Stimulated activated CD4-positive, alpha-beta T cell treated with anti-CD3 and anti-CD28 coated beads, Interleukin-2, amount 100 ng/mL, for 48 hours (primary cell): ENCODE data around the gene MED28.
A peak's percentile ranks its signal among the peaks of the same experiment; 100 is the strongest.
"Not testable (repeated sequence)": the region's sequence is repeated elsewhere in the genome, so short reads cannot be mapped to it uniquely, and the experiment has no call there.

Source experiments
- DNase-seq, 2 donors: peaks; one replicate each; pipeline ENCODE4 v3.0.0-alpha.2; 2020

MED28 gene, protein sequence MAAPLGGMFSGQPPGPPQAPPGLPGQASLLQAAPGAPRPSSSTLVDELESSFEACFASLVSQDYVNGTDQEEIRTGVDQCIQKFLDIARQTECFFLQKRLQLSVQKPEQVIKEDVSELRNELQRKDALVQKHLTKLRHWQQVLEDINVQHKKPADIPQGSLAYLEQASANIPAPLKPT

DNA sequence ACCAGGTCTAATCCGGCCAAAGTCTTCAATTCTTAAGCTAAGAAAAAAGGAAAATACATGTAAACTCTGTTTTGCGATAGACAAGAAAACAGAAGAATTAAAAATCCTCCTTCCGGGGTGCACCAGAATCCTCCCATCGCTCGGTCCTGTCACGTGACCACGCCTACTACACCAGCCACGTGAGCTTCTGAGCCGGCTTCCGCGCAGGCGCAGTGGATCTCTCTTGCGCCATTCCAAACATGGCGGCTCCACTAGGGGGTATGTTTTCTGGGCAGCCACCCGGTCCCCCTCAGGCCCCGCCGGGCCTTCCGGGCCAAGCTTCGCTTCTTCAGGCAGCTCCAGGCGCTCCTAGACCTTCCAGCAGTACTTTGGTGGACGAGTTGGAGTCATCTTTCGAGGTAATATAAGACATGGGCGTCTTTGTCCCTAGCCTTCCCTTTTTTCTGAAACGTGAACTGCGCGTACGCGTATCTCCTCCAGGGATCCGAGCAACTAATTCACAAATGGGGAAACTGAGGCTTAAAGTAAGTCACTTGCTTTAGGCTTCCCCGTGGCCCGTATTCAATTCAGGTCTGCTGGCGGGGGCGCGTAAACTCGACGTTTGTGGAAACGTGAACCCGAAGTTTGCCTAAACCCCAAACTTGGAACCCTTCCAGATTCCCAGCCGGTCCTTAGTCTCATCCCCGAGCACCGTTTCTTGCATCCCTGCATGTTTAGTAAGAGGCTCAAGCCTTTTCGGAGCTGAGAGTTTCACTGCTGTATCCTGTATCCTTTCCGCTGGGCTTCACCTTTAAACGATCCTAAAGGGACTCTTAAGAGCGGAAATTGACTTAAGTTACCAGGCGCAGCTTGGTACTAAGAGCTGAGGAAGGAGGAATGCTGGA, at the start of gene MED28:
MED28 (plus strand) TSS at position 226 of the 884 bp plus-strand sequence; CDS start at position 240, 14 bp downstream.
- peak; percentile 92 to 96 for DNase-seq

GRCh38 chr4:17565846-17566245, 48.6 kb upstream of the MED28 start:
- no peak for DNase-seq

- no peak for DNase-seq
Measured at GRCh38 chr4:17567271-17567670, 47.2 kb upstream of the MED28 start.

DNA sequence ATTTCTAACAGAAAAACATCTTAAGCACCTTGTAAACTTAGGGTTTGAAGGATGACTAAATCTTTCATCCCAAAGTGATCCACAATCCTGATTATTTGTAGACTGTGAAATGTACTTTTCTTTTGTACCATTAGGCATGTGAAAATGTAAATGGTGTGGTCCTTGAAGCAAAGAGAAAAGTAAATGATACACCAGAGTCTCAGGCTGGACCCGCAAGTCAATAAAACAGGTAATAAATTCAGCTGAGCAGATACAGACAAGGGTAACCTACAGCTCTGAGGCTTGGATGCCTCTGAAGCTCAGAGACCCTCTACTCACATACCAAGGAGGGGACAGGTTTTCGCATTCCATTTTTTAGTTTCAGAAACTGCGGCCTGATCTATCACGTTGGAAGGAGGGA, 40.2 kb upstream of the MED28 start:
- DNase-seq: no peak

GRCh38 chr4:17575177-17575576, 39.3 kb upstream of the MED28 start:
- DNase-seq: not testable (repeated sequence)

- DNase-seq: peak; percentile 99 to 100
Measured at GRCh38 chr4:17576932-17577664, 37.3 kb upstream of the MED28 start, which contains the start of gene LAP3. Gene LAP3, plus strand, starts transcription at chr4:17577198. Its CDS starts 268 bp downstream, at chr4:17577466.

DNA sequence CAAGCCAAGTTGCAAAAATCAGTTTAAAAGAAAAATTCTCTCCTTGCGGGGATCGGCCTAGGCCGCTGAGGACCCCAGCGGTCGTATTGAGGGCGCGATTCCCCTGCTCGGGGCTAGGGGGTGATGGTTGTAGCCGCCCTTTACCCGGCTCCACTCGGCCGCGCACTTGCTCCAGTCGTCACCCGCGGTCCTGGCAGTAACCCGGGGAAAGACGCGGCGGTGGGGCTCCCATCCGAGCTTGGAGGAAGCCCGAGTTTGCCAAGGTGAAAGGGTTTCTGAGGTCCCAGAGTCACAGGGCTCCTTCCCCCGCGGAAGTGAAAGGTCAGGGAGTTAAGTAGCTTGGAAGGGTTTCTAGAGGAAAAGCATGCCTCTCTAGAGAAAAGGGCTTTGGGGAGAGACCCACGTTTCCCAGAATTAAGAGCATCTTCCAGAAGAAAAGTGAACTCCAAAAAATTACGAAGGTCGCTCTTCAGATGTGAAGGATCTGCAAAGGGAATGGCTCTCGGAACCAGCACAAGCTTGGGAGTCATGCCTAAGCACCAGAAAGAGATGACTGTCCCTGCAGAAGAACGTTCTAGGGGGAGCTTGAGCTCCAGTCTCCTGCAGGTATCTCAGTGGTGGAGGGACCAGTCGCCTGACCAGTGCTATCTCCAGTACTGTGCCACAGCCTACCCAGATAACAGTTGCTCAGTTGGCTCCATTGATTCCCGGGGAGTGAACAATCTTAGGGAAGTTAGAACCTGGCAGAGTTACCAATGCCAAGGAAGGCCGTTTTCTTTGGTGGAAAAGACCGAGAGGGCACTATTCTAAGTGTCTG, 36.6 kb upstream of the MED28 start:
- DNase-seq: peak; percentile 20 to 31

DNA sequence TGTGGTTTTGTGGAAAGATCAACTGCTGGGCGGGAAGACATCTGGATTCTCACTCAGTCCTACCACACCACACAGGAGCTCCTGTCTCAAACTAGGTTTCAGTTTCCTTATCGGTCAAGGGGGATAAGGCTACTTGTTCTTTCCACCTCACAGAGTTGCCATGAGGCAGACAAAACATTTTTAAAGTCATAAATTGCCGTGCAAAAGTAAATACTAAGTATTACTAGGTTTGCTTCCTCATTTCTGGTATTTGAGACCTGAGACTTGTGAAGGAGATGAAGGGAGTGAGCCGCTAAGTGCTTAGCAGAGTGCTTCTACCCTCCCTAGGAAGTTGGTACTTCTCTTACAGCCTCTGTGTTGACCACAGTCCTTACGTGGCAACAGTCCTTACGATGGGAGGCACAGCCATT, 36.0 kb upstream of the MED28 start:
- DNase-seq: no peak

- no peak for DNase-seq
Measured at GRCh38 chr4:17580969-17581368, 33.5 kb upstream of the MED28 start.

GRCh38 chr4:17583276-17583675, 31.2 kb upstream of the MED28 start:
- no peak for DNase-seq

- DNase-seq: no peak
Measured at GRCh38 chr4:17583941-17584340, 30.5 kb upstream of the MED28 start.

DNA sequence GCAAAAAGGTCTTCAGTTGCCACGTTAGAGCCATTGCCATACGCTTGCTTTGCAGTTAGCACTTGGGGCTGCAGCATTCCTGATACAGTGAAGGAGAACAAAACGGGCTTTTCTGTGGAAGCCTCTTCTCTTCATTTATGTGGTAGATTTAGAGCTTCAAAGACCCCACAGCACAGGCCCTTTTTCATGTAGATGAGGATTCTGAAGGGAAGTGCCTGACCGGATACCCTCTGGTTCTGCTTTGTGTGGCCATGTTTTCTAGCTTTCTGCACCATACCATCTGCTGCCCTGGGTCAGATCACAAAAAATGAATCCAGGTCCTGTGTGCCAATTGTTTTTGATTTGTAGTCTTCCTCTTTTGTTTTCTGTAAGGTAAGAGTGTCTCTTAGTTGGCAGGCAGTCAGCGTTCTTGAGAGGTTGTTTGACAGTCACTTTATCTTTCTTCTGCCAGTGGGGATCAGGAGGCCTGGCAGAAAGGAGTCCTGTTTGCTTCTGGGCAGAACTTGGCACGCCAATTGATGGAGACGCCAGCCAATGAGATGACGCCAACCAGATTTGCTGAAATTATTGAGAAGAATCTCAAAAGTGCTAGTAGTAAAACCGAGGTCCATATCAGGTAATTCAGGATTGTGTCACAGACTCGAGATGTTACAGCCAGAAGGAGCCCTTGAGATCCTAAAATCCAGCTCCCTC, 29.8 kb upstream of the MED28 start:
- DNase-seq: no peak

DNA sequence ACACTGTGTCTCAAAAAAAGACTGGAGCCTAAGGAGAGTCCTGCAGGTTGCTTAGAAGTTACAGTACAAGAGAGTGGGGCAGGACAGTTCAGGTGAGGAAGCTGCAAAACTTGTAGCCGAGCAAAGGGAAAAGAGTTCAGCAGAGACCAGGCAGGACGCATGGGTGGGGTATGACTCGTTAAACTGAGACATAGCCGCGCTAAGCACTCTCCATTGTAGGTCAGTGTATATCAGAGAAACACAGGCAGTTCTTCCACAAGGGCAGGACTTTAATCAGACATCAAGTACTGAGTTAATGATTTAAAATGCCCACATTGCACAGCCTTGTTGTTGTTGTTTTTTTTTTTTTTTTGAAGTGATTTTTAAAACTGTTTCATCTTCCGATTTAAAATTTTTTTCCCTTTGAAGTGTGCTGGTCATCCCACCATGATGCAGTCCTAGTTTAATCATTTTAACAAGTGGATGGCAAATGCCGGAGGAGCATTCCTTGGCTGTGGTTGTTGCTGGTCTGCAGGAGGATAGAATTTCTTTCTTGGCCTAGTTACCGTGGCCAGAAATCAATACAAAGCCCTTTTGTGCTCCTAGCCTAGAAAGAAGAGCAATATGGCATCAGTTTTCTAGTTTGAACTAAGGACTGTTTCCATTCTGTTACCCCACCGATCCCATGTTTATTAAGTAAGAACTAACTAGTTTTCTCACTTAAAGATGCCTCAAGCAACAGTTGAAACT, 27.2 kb upstream of the MED28 start:
- DNase-seq: no peak

- DNase-seq: no peak
Measured at GRCh38 chr4:17589355-17589754, 25.1 kb upstream of the MED28 start.

GRCh38 chr4:17595471-17596005, 18.9 kb upstream of the MED28 start:
- DNase-seq: no peak

- DNase-seq: no peak
Measured at GRCh38 chr4:17597517-17597916, 16.9 kb upstream of the MED28 start.

DNA sequence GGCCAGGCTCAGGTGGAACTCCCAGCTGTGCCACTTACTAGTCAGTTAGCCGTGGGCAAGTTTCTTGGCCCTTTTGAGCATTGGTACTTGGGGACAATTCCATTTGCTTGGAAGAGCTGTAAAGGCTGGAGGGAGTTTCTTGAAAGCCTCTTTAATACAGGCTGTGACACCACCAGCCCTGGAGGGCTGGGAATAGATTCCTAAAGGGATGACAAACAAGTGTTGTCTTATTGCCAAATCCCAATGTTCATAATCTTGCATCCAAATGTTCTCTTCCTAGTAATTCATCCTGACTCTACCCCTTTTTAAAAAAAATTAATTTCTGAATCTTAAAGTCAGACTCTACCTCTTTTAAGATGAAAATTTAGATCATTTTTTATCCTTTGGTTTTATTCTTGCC, 14.6 kb upstream of the MED28 start:
- DNase-seq: no peak

- DNase-seq: no peak
Measured at GRCh38 chr4:17605236-17605635, 9.2 kb upstream of the MED28 start.

DNA sequence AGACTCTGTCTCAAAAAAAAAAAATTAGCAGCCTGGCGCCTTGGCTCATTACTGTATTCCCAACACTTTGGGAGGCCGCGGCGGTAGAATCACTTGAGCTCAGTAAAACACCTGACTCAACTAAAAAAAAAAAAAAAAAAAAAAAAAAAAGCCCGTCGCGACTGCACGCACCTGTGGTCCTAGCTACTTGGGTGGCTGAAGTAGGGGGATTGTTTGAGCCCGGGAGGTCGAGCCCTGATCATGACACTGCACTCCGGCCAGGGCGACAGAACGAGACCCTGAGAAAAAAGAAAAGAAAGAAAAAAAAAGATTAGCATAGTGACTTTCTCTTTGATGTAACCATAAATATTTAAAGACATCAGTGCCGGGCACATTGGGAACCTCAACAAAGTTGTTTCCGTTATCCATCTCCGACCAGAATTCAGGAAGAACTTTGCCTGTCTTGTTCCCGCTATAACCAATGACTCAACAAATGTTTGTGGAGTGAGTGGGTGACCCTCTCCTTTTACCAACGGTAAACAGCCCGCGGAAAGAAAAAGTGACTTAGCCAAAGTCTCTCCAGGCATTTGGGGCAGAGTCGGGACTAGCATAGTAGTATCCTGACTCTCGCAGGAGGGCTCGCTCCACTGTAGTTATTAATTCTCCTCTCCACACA, 553 bp upstream of the MED28 start:
- DNase-seq: no peak

- DNase-seq: no peak
Measured at GRCh38 chr4:17616283-17616682, 1.8 kb downstream of the MED28 start.
